Neuron (in vitro differentiated cells): ENCODE measurements around the gene SLC17A2.
"Not testable (repeated sequence)": the region's sequence is repeated elsewhere in the genome, so short reads cannot be mapped to it uniquely, and the experiment has no call there.

ENCODE experiments used
- H2AFZ ChIP-seq: one replicate; pipeline ENCODE4 v1.6.1; 2013; ENCODE audit warnings: low read depth, mild to moderate bottlenecking, inconsistent platforms, low read length, moderate library complexity
- H3K27me3 ChIP-seq: one replicate; pipeline ENCODE4 v1.6.1; 2013; ENCODE audit warnings: low read length; ENCODE audit not compliant: insufficient read depth
- H3K36me3 ChIP-seq: one replicate; pipeline ENCODE4 v1.6.1; 2013; ENCODE audit warnings: low read length; ENCODE audit not compliant: insufficient read depth
- H3K4me1 ChIP-seq: one replicate; pipeline ENCODE4 v1.6.1; 2013; ENCODE audit warnings: low read length; ENCODE audit not compliant: insufficient read depth
- H3K4me3 ChIP-seq: 2 replicates; pipeline ENCODE4 v1.5.1; 2013; ENCODE audit warnings: mild to moderate bottlenecking, low read length, moderate library complexity
- H3K9me3 ChIP-seq: one replicate; pipeline ENCODE4 v1.6.1; 2013; ENCODE audit warnings: low read length

The SLC17A2 gene

DNA sequence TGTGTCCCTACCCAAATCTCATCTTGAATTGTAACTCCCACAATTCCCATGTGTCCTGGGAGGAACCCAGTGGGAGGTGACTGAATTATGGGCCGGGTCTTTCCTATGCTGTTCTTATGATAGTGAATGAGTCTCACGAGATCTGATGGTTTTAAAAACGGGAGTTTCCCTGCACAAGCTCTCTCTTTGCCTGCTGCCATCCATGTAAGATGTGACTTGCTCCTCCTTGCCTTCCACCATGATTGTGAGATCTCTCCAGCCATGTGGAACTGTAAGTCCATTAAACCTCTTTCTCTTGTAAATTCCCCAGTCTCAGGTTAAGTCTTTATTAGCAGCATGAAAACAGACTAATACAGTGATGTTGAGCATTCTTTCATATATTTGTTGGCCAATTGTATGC lies 15.2 kb upstream of the SLC17A2 start:
- not testable (repeated sequence) for H3K4me1 ChIP-seq, H3K36me3 ChIP-seq, H3K9me3 ChIP-seq, H3K27me3 ChIP-seq, H3K4me3 ChIP-seq, H2AFZ ChIP-seq

DNA sequence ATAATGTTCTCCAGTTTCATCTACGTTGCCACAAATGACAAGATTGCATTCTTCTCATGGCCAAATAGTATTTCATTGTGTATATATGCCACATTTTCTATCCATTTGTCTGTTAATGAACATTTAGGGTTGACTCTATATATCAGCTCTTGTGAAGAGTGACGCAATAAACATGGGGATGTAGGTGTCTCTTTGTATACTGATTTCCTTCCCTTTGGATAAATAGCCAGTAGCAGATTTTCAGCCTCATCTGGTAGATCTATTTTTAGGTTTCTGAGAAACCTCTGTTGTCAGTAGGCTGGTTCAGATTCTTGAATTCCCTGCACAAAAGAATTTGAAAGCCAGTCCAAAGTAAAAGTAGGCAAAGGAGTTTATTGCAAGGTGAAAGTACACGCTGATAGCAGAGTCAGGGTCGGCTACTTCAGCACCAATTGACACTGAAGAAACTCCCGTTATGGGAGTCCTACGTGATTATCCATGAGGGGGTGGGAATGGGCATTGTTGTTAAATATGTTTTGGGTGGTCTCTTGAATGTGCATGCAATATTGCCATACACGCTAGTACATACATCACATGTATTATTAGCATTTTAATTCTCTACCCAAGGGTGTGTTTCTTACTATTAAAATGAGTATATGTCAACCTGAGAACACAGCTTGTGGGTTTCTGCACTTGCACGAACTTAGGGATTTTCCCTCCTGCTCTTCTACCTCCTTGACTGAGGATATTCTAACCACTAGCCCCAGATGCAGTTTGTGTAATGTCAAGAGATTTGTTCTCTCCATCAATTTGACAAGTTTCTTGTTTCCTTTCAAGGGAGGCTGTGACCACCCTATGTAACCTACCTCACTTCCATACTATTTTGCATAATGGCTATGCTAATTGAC lies 14.4 kb upstream of the SLC17A2 start:
- Histone ChIP-seq H3K4me1 (no peaks in the 10 kb centered on the region), H3K36me3 (no peaks in the 10 kb centered on the region), H3K4me3 (no peak overlapping the region), H3K9me3 (peaks cover 3% of the 10 kb centered on the region), H2AFZ (no peak overlapping the region), H3K27me3 (peaks cover 2% of the 10 kb centered on the region)

DNA sequence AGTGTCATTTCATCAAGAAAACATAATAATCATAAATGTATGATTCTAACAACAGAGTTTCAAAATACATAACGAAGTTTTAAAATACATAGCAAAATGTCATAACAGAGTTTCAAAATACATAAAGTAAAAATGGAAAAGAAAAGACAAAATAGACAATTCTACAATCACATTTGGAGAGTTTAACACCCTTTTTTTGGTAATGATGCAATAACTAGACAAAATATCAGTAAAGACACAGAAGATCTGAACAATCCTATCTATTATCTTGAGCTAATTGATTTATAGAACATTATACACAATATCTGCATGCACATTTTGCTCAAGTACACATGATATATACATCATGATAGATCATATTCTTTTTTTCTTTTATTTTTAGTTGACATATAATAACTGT lies 13.4 kb upstream of the SLC17A2 start:
- Histone ChIP-seq H3K27me3 (peaks cover 2% of the 10 kb centered on the region), H3K36me3 (no peaks in the 10 kb centered on the region), H3K9me3 (peaks cover 3% of the 10 kb centered on the region), H3K4me1 (no peaks in the 10 kb centered on the region), H3K4me3 (no peak overlapping the region), H2AFZ (no peak overlapping the region)

DNA sequence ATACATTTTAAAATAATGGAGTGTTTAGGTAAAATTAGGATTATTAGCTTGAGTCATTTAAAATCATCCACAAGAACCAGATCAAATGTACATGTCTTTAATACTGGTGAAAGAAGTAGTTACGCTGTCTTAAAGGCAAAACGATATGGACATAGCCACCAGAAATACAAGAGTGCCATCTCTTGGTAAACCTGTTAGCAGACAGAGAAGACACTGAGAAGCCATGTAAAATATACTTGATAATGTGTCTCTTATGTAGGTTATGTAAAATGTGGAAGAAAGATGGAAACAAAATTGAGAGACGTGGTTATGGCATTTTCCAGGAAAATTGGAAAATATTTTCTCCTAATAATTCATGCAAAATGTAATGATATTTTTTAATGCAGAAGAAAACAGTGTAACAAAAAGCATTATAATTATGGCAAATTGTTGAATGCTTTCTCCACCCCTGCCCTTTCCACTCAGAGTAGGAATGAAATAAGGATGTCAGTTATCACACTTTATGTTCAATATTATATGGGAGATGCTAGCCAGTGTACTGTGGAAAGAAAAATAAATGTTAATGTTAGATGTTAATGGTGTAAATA lies 12.2 kb upstream of the SLC17A2 start:
- Histone ChIP-seq H3K36me3 (no peaks in the 10 kb centered on the region), H2AFZ (no peak overlapping the region), H3K4me3 (no peak overlapping the region), H3K9me3 (peaks cover 3% of the 10 kb centered on the region), H3K27me3 (peaks cover 2% of the 10 kb centered on the region), H3K4me1 (no peaks in the 10 kb centered on the region)

DNA sequence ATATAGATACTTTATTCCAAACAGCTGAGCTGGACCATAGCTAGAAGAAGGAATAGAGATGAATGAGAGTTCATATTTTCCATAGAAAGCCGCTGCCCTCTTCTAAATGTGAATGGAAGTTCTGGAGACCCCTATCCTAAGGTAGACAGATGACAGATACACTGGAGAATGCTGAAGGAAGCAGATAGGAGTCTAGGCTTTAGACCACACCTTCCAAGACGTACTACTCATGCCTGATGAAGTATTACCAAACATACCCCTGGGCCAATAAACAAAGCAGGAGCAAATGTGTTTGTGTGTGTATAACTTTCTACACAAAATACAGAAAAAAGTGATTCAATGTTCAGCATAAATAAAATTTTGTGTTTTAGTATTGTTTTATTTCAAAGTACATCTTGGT lies 9.1 kb upstream of the SLC17A2 start:
- H3K4me1 ChIP-seq = no peaks in the 10 kb centered on the region

DNA sequence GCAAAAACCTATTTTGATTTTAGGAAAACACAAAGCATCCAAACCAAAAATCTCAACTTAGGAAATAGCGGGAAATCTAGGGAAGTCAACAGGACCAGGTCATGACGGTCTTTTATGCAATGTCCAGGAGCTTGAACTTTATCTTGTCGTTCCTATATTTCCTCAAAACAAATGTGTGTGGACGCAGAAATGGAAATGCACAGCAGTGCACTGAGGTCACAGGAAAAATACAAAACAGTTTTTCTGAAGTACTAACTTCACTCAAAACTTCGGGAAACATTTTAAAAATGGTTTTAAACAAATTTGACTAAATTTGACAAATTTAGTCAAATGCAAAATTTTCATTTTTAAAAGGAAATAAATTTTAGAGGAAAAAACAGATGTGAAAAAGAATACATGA lies 5.5 kb upstream of the SLC17A2 start:
- H3K4me1 ChIP-seq = no peaks in the 10 kb centered on the region
- H3K27me3 ChIP-seq = peaks cover 2% of the 10 kb centered on the region

More for the DNA sequence above, 9.1 kb upstream of the SLC17A2 start:
- H3K4me3 ChIP-seq = no peak overlapping the region
- peaks cover 2% of the 10 kb centered on the region for H3K27me3 ChIP-seq
- H3K9me3 ChIP-seq = no peaks in the 10 kb centered on the region
- no peaks in the 10 kb centered on the region for H3K36me3 ChIP-seq
- no peak overlapping the region for H2AFZ ChIP-seq

DNA sequence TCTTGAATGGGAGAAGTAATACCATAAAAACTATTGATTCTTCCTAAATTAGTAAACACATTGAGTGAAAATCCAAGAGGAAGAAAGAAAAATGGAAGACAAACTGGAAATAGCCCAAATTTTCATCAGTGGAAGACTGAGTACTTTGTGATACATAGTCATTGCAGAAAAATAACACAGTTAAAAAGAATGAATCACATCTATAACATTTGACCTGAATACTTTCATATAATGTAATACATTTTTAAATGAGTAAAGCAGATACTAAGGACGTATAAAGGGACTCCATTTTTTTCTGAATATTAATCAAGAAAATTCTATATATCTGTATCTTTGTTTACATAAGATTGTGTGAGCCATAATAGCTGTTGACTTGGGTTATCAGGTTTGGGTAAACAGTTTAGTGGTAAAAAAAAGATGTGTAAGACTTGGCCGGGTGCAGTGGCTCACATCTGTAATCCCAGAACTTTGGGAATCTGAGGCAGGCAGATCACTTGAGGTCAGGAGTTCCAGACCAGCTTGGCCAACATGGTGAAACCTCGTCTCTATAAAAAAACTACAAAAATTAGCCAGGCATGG lies 4.3 kb upstream of the SLC17A2 start:
- Histone ChIP-seq H2AFZ (no peak overlapping the region), H3K4me1 (no peaks in the 10 kb centered on the region), H3K36me3 (no peaks in the 10 kb centered on the region), H3K9me3 (no peaks in the 10 kb centered on the region), H3K4me3 (no peak overlapping the region), H3K27me3 (no peaks in the 10 kb centered on the region)

More for the DNA sequence above, 5.5 kb upstream of the SLC17A2 start:
- no peak overlapping the region for H3K4me3 ChIP-seq
- H2AFZ ChIP-seq = no peak overlapping the region
- H3K9me3 ChIP-seq = no peaks in the 10 kb centered on the region
- no peaks in the 10 kb centered on the region for H3K36me3 ChIP-seq

DNA sequence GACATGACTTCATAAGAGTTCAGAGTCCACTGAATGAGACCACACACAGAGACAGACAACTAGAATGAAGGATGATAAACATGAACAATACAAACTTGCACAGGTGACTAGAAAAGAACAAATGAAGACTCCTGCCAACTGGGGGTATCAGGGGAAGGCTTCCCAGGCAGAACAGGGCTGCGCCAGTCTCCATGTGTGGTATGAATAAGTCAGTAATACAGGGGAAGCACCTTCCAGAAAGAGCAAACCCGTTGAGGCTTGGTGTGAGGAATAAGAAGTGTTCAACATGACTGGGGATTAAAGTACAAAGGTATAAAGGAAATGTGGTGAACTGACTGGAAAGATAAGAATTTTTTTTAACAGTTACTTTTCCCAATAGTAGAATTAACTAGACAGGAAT lies 3.7 kb upstream of the SLC17A2 start:
- no peaks in the 10 kb centered on the region for H3K4me1 ChIP-seq
- no peak overlapping the region for H3K4me3 ChIP-seq
- H3K27me3 ChIP-seq = no peaks in the 10 kb centered on the region
- no peaks in the 10 kb centered on the region for H3K9me3 ChIP-seq
- H2AFZ ChIP-seq = no peak overlapping the region
- no peaks in the 10 kb centered on the region for H3K36me3 ChIP-seq

DNA sequence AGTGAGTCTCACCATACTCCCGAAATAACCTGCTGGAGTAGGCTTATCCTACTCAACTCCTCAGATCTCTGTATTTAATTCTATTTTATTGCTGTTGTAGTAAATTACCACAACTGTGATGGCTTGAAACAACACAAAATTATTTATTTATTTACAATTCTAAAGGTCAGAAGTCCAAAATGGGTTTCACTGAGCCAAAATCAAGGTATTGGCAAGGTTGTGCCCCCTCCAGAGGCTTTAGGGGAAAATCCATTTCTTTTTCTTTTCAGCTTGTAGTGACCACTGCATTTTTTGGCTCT lies 869 bp upstream of the SLC17A2 start:
- Histone ChIP-seq H3K9me3 (no peaks in the 10 kb centered on the region), H3K36me3 (no peaks in the 10 kb centered on the region), H2AFZ (no peak overlapping the region), H3K27me3 (no peaks in the 10 kb centered on the region), H3K4me3 (no peak overlapping the region), H3K4me1 (no peaks in the 10 kb centered on the region)

DNA sequence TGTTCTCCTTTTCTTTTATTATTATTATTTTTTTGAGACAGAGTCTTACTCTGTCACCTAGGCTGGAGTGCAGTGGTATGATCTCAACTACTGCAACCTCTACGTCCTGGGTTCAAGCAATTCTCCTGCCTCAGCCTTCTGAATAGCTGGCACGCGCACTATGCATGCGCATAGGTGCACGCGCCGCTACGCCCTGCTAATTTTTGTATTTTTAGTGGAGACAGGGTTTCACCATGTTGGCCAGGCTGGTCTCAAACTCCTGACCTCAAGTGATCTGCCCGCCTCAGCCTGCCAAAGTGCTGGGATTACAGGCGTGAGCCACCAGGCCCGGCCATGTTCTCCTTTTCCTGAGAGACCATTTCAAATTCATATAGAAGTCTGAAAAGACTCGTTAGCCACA lies 706 bp downstream of the SLC17A2 start:
- not testable (repeated sequence) for H3K4me1 ChIP-seq, H3K36me3 ChIP-seq, H2AFZ ChIP-seq, H3K4me3 ChIP-seq, H3K27me3 ChIP-seq, H3K9me3 ChIP-seq

DNA sequence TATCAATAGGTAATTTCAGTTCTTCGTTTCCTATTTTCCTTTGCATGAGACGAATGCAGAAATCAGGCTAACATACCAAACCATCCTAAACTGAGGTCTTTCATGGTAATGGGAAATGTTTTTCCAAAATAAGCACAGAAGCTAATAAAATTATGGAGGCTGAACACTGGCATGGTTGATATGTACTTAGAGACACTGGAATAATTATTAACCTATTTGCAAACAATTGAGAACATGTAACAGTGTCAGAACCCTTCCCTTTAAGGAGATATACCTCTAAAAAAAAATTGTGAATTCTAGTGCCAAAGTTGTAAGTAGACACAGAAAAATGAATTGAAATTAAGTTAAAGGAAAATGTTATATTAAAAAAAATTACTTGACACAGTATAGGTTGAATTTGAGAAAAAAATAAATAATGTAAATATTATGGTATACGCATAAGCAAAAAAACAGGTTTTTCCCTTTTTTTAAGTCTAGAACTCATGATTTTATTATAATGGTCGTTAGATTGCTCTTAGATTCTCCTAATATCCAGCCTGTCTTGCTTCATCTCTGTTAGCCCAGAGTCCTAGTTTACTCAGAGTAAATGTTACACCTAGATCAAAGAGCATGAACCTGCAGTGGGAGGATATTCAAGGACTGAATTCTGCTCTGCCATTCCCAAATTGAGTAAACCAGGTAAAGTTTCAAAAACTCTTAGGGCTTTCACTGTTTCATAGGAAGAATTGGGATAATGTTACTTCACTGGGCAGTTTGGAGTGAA lies 1.7 kb downstream of the SLC17A2 start:
- H2AFZ ChIP-seq = no peak overlapping the region

DNA sequence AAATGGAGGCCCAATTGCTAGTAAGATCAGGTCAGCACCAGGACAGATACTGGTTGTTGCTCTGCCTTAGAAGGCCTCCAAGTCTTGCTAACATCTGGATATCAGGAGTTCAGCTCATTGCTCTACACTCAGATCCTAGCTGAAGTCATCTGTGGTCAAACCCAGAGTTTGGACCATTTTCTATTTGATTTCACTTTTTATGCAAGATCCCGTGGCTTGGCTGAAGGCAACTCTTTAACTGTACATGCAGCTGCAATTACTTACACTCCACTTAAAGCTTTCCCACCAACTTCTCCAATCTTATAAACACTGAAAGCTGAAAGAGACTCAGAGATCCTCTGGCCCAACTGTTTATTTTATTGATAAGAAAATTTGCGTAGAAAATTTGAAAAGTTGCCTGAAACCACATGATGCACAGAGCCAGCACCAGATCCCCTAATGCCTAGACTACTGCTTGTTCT lies 2.7 kb downstream of the SLC17A2 start:
- H2AFZ ChIP-seq = no peak overlapping the region
- no peaks in the 10 kb centered on the region for H3K36me3 ChIP-seq
- H3K4me1 ChIP-seq = no peaks in the 10 kb centered on the region
- no peaks in the 10 kb centered on the region for H3K9me3 ChIP-seq
- H3K27me3 ChIP-seq = no peaks in the 10 kb centered on the region
- no peak overlapping the region for H3K4me3 ChIP-seq

More for the DNA sequence above, 1.7 kb downstream of the SLC17A2 start:
- Histone ChIP-seq H3K9me3 (no peaks in the 10 kb centered on the region), H3K27me3 (no peaks in the 10 kb centered on the region), H3K4me1 (no peaks in the 10 kb centered on the region), H3K36me3 (no peaks in the 10 kb centered on the region), H3K4me3 (no peak overlapping the region)

DNA sequence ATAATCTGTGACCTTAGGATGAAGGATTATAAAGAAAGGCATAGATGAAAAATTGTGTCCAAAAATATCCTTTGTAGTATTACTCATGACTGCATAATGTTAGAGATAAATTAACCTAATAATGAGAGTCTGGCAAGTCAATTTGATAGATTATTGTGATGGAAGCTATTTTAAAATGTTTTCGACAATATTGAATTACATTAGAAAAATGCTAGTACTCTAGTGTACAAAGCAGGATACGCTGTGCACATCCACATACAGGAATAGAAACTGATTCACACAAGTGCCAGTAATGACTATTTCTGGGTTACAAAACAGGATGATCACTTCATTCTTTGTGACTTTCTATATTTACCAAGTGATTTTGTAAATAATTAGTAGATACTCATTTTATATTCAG lies 3.3 kb downstream of the SLC17A2 start:
- H3K4me3 ChIP-seq = no peak overlapping the region
- H2AFZ ChIP-seq = no peak overlapping the region
- no peaks in the 10 kb centered on the region for H3K4me1 ChIP-seq
- no peaks in the 10 kb centered on the region for H3K9me3 ChIP-seq
- H3K27me3 ChIP-seq = no peaks in the 10 kb centered on the region
- H3K36me3 ChIP-seq = no peaks in the 10 kb centered on the region
